Activated naive CD8-positive, alpha-beta T cell treated with anti-CD3 and anti-CD28 coated beads, Interleukin-2, amount 10 ng/mL, durations not matched to agents 7 days and 5 days (primary cell): Measurements from ENCODE around the gene ARL10. TPM values are rescaled to one million over a fixed set of nuclear protein-coding genes. Genes with fewer than 3 reads are reported as not detected.

Source experiments
- ATAC-seq: fragments of 150-1000 bp; cut with Tn5 transposase; one replicate; pipeline ENCODE4 v1.10.0; 2021; ENCODE audit warnings: low read depth, moderate library complexity
- POLR2A ChIA-PET: fragments of 350-600 bp; sonication (Branson Sonifier 250); formaldehyde crosslinking; loops from one replicate; lab custom pipeline; 2021; ENCODE audit warnings: antibody characterized with exemption; lab: Charles Lee
- DNase-seq: peaks from one replicate; pipeline ENCODE4 v3.0.0; 2021
- H3K27ac Mint-ChIP-seq: one replicate; pipeline ENCODE4 v1.8.0; 2022; ENCODE audit warnings: mild to moderate bottlenecking, mixed read lengths
- H3K27me3 Mint-ChIP-seq: one replicate; pipeline ENCODE4 v1.8.0; 2022; ENCODE audit warnings: mild to moderate bottlenecking, moderate library complexity, mixed read lengths
- H3K36me3 Mint-ChIP-seq: one replicate; pipeline ENCODE4 v1.8.0; 2021; ENCODE audit warnings: mild to moderate bottlenecking, mixed read lengths
- H3K4me1 Mint-ChIP-seq: one replicate; pipeline ENCODE4 v1.8.0; 2021; ENCODE audit warnings: mixed read lengths
- H3K4me3 Mint-ChIP-seq: one replicate; pipeline ENCODE4 v1.8.0; 2022; ENCODE audit warnings: mild to moderate bottlenecking, moderate library complexity, mixed read lengths
- H3K9me3 Mint-ChIP-seq: one replicate; pipeline ENCODE4 v1.8.0; 2021; ENCODE audit warnings: mixed read lengths
- total RNA-seq, 2 experiments: library from RNA; stranded (reverse); gene quantifications; one replicate each; pipeline ENCODE4 v1.2.3, GENCODE V29; 2021

ARL10 gene
- total RNA-seq, 2 experiments from 2014 or later: 10.5 to 12.5 TPM

DNA sequence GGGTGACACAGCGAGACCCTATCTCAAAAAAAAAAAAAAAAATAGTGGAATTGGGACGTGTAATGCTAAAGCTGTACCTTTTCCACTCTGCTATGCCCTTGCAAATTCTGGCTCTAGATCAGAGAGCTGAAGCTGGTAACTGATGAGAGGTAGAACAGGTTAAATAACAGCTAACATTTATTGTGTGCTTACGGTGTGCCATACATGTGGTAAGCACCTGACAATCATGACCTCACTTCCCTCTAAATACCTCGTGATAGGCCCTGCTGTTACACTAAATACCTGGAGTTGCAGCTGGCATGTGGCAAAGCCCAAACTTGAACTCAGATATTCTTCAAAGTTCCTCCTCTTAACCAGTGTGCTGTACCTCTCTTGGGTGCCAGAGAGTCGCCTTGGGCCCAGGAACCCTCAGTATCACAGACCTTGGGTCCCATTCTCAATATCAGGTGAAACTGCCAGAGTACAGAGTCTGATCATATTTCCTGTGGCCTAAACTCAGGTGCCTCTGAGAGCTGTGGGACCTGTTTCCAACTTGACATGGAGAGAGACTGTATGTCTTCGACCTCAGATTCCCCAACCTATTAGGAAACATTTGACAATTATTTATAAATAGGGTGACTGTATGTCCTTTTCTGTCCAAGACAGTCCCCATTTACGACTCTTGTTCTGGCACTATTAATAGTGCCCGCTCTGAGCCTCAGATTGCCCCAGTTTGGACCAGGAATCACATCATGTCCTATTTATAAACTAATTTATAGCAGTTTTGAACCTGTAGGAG lies 4.8 kb downstream of the ARL10 start:
- POLR2A ChIA-PET: interaction anchor here (1.3 kb wide), 1 partner anchor 9 kb away, joined by 5 read pairs; no protein-coding TSS in a partner anchor
- ATAC-seq (no peak), DNase-seq (no peak)
- Mint-ChIP-seq H3K27me3 (no peaks in the 10 kb centered on the region), H3K27ac (no peak overlapping the region), H3K4me1 (peaks cover 14% of the 10 kb centered on the region), H3K9me3 (no peaks in the 10 kb centered on the region), H3K36me3 (peaks cover 10% of the 10 kb centered on the region), H3K4me3 (no peak overlapping the region)

GRCh38 chr5:176371621-176372539 lies 6.6 kb downstream of the ARL10 start:
- H3K4me3 Mint-ChIP-seq: no peak overlapping the region
- no peak overlapping the region for H3K27ac Mint-ChIP-seq
- DNase-seq: no peak
- POLR2A ChIA-PET: interaction anchor here (1.9 kb wide), 1 partner anchor 10 kb away, joined by 6 read pairs; the partner anchor contains the start of gene KIAA1191
- H3K9me3 Mint-ChIP-seq: no peaks in the 10 kb centered on the region
- no peak for ATAC-seq
- peaks cover 10% of the 10 kb centered on the region for H3K4me1 Mint-ChIP-seq
- H3K27me3 Mint-ChIP-seq: no peaks in the 10 kb centered on the region
- peaks cover 10% of the 10 kb centered on the region for H3K36me3 Mint-ChIP-seq

DNA sequence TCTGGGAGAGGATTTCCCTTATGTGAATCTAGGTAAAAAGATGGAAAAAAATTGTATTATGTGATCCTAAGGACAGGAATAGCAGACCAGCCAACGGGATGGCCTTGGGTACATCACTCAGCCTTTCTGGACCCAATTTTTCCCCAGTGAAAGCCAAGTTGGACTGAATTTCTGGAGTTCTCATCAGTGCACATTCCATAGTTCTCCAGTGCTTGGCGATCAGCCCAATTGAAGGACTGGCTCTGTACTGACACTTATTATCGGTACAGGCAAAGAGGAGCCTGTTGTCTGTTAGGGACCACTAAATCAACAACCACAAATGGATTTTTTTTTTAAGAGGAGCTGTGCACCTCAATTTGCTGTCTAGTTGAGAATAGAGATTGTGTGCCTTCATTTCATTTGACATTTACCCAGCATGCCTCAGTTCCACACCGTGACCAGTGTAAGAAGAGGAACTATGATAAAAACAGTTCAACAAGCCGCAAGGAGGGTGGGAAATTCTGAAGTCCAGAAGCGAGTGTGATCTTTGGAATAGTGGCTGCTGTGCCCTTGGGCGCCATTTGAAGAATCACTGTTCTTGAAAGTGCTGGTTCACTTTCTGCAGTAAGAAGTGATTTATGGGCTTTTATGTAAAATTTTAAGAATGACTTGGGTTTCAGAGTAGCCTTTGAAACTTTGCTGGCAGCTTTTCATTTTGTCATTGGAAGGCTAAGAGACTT lies 8.0 kb downstream of the ARL10 start:
- POLR2A ChIA-PET: interaction anchor here (0.6 to 1.9 kb wide), 2 partner anchors 11 to 23 kb away, joined by 3 to 6 read pairs; partner anchors contain the start of gene KIAA1191

GRCh38 chr5:176379881-176380280 lies 14.6 kb downstream of the ARL10 start:
- Mint-ChIP-seq H3K36me3 (peaks cover 17% of the 10 kb centered on the region), H3K4me3 (no peak overlapping the region), H3K9me3 (no peaks in the 10 kb centered on the region), H3K27me3 (no peaks in the 10 kb centered on the region), H3K27ac (no peak overlapping the region), H3K4me1 (no peaks in the 10 kb centered on the region)
- no peak for DNase-seq
- POLR2A ChIA-PET: no interaction called here
- ATAC-seq: no peak

More for the DNA sequence above, 8.0 kb downstream of the ARL10 start:
- ATAC-seq (no peak), DNase-seq (no peak)
- no peaks in the 10 kb centered on the region for H3K27me3 Mint-ChIP-seq
- no peak overlapping the region for H3K27ac Mint-ChIP-seq
- H3K4me3 Mint-ChIP-seq: no peak overlapping the region
- peaks cover 4% of the 10 kb centered on the region for H3K36me3 Mint-ChIP-seq
- H3K4me1 Mint-ChIP-seq: no peaks in the 10 kb centered on the region
- no peaks in the 10 kb centered on the region for H3K9me3 Mint-ChIP-seq

DNA sequence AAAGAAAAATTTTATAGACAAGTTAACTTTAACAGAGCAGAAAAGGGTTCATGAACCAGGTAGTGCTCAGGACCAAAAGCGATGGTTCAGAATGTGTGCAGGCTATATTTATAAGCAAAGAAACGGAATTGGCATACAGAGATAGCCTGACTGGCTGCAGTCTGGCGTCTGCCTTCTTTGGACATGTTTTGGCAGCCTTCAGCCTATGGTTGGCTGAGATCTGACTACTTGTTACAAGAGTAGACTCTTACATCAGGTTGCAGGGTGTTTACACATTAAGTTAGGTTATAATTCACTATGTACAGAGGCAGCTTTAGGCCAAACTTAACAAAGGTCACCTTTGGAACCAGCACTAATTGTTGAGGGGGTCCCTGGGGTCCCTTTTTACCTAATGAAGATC lies 16.1 kb downstream of the ARL10 start:
- Mint-ChIP-seq H3K27ac (no peak overlapping the region), H3K9me3 (no peaks in the 10 kb centered on the region), H3K36me3 (peaks cover 22% of the 10 kb centered on the region), H3K4me3 (no peak overlapping the region), H3K27me3 (no peaks in the 10 kb centered on the region), H3K4me1 (peaks cover 6% of the 10 kb centered on the region)
- ATAC-seq: no peak
- POLR2A ChIA-PET: interaction anchor here (1.5 kb wide), 1 partner anchor 21 kb away, joined by 6 read pairs; no protein-coding TSS in a partner anchor
- no peak for DNase-seq

- ATAC-seq (no peak), DNase-seq (no peak)
- no peak overlapping the region for H3K27ac Mint-ChIP-seq
- no peaks in the 10 kb centered on the region for H3K27me3 Mint-ChIP-seq
- H3K36me3 Mint-ChIP-seq: peaks cover 22% of the 10 kb centered on the region
- POLR2A ChIA-PET: interaction anchor here (1.5 kb wide), 1 partner anchor 21 kb away, joined by 6 read pairs; no protein-coding TSS in a partner anchor
- peaks cover 12% of the 10 kb centered on the region for H3K4me1 Mint-ChIP-seq
- no peak overlapping the region for H3K4me3 Mint-ChIP-seq
- no peaks in the 10 kb centered on the region for H3K9me3 Mint-ChIP-seq
Observed at GRCh38 chr5:176381979-176382378, 16.7 kb downstream of the ARL10 start.

- Mint-ChIP-seq H3K27me3 (no peaks in the 10 kb centered on the region), H3K36me3 (peaks cover 22% of the 10 kb centered on the region)
- POLR2A ChIA-PET: interaction anchor here (1.5 kb wide), 1 partner anchor 22 kb away, joined by 6 read pairs; no protein-coding TSS in a partner anchor
Observed at GRCh38 chr5:176382721-176383120, 17.4 kb downstream of the ARL10 start.

DNA sequence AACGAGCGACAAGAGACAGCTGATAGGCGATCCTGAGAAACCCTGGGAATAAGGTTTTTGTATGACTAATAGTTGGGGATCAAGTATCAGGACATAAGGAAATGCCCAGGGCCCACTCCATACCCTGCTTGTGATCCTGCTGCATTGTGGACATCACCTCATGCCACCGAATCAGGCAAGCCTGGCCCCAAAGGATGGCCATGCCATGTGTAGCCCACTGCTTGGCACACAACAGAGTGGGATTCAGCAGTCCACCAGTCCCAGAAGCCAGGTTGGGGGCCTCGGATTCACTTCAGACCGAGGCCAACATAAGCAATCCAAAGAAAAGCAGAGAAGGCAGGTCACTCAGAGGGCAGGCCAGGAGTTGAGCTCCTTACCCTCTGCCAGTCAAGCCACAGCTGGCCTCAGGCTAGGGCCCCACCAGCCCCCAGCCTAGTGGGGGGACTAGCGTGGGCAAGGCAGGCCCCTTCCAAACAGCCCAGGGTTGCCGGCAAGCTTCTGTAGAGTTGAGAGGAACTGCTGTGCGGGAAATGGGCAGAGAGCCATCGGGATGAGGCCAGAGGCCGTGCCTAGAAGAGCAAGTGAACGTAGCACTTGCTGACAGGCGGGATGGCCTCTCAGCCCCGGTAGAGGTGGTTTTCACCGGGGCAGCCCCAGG lies 18.1 kb downstream of the ARL10 start:
- Mint-ChIP-seq H3K27ac (no peak overlapping the region), H3K27me3 (no peaks in the 10 kb centered on the region), H3K4me3 (no peak overlapping the region), H3K36me3 (peaks cover 25% of the 10 kb centered on the region), H3K4me1 (peaks cover 22% of the 10 kb centered on the region), H3K9me3 (no peaks in the 10 kb centered on the region)
- no peak for ATAC-seq
- no peak for DNase-seq
- POLR2A ChIA-PET: no interaction called here

More at GRCh38 chr5:176382721-176383120, 17.4 kb downstream of the ARL10 start:
- ATAC-seq (no peak), DNase-seq (no peak)
- Mint-ChIP-seq H3K4me1 (peaks cover 19% of the 10 kb centered on the region), H3K27ac (no peak overlapping the region), H3K4me3 (no peak overlapping the region), H3K9me3 (no peaks in the 10 kb centered on the region)

- Mint-ChIP-seq H3K9me3 (no peaks in the 10 kb centered on the region), H3K4me1 (peaks cover 22% of the 10 kb centered on the region), H3K27me3 (no peaks in the 10 kb centered on the region), H3K36me3 (peaks cover 25% of the 10 kb centered on the region), H3K27ac (no peak overlapping the region), H3K4me3 (no peak overlapping the region)
- no peak for ATAC-seq
- POLR2A ChIA-PET: no interaction called here
- DNase-seq: no peak
Observed at GRCh38 chr5:176383961-176384360, 18.7 kb downstream of the ARL10 start.

- Mint-ChIP-seq H3K9me3 (no peaks in the 10 kb centered on the region), H3K36me3 (peaks cover 25% of the 10 kb centered on the region), H3K27ac (no peak overlapping the region), H3K27me3 (no peaks in the 10 kb centered on the region), H3K4me1 (peaks cover 22% of the 10 kb centered on the region), H3K4me3 (no peak overlapping the region)
- DNase-seq (no peak), ATAC-seq (no peak)
- POLR2A ChIA-PET: no interaction called here
Observed at GRCh38 chr5:176384366-176384930, 19.2 kb downstream of the ARL10 start.

DNA sequence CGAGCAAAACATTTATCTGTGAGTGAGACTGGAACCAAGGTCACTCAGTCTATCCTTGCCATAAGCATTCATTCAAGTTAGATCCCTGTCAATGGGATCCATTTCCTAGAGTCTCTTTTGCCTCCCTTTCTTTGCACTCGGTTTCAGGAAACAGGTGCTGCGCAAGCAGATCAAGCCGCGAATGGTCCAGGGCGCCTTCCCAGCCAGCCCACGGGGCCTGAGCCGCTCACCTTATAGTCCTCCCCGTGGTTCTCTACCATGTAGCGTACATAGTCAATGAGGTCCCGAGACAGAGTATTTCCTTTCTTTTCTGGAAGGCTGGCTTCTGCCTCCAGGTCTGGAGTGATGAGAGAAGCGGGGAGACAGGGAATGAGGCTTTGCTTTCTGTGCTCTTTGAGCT lies 19.7 kb downstream of the ARL10 start:
- POLR2A ChIA-PET: no interaction called here
- DNase-seq (no peak), ATAC-seq (no peak)
- Mint-ChIP-seq H3K27ac (no peak overlapping the region), H3K36me3 (peaks cover 21% of the 10 kb centered on the region), H3K9me3 (no peaks in the 10 kb centered on the region), H3K4me3 (no peak overlapping the region), H3K4me1 (peaks cover 24% of the 10 kb centered on the region), H3K27me3 (no peaks in the 10 kb centered on the region)

GRCh38 chr5:176386491-176386890 lies 21.2 kb downstream of the ARL10 start:
- Mint-ChIP-seq H3K4me3 (peak overlapping the region; percentile 100), H3K9me3 (no peaks in the 10 kb centered on the region), H3K36me3 (peaks cover 28% of the 10 kb centered on the region), H3K27me3 (no peaks in the 10 kb centered on the region), H3K27ac (no peak overlapping the region), H3K4me1 (peaks cover 27% of the 10 kb centered on the region)
- ATAC-seq (no peak), DNase-seq (no peak)
- POLR2A ChIA-PET: interaction anchor here (0.7 to 1.4 kb wide), 2 partner anchors 25 to 260 kb away, joined by 3 to 5 read pairs; partner anchors contain the start of gene KIAA1191
